ENCODE data around the gene GP9. TPM values are rescaled to one million over a fixed set of nuclear protein-coding genes. Genes with fewer than 3 reads are reported as not detected.

GP9 gene
- polyA plus RNA-seq, 1 donor from 2014 or later: not detected

DNA sequence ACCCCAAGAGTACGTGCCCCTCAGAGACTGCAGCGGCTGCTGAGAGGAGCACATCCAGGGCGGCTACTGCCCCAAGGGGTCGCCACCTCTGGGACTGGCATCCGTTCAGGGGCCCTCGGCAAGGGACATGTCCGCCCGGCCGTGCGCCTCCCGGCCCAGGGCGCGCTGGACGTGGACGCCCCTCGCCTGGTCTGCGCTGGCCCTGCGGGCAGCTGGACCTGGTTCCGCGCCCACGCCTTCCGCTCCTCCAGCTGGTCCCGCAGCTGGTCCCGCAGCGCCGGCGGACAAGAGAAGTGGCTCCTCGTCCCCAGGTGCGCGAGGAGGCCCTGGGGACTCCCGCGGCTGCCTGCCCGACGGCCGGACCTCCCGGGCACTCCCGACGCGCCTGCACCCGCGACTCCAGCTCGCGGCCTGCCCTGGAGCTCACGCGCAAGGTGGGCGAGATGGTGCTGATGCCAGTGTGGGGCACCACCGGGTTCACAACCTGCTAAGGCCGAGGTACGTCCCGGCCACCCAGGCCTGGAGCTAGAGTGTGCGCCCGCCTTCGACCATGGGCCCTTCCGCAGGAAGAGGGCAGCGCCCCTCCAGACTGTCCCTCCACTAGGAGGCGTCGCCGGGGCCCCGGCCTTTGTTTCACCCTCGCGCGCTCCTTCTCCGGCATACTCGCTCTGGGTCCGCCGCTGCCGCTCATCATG, 14.4 kb upstream of the GP9 start:
- Histone ChIP-seq H3K4me3 (ENCODE audit: low read length) (no peak overlapping the region), H4K20me1 (ENCODE audit: insufficient read depth) (no peaks in the 10 kb centered on the region), H3K9ac (ENCODE audit: low read length) (no peak overlapping the region), H3K9me2 (ENCODE audit: insufficient read depth, low read length) (no peaks in the 10 kb centered on the region), H3K79me2 (replicated peaks; ENCODE audit: insufficient read depth, low read length) (no peaks in the 10 kb centered on the region), H3K4me2 (ENCODE audit: low read length) (no peak overlapping the region), H3K27me3 (ENCODE audit: insufficient read depth, low read depth, low read length) (no peaks in the 10 kb centered on the region), H3F3A (ENCODE audit: insufficient read depth, low read length, poor library complexity, severe bottlenecking) (no peaks in the 10 kb centered on the region), H3K9me3 (ENCODE audit: low read length) (no peaks in the 10 kb centered on the region), H3K27ac (ENCODE audit: low read length) (no peak overlapping the region), H3K36me3 (ENCODE audit: insufficient read depth, low read length) (no peaks in the 10 kb centered on the region), H2AFZ (ENCODE audit: low read depth, low read length) (no peak overlapping the region)
- TF ChIP-seq TAF1 (IDR thresholded peaks at IDR 0.05; ENCODE audit: low read depth): no peak
- TF ChIP-seq, protein P1, sequence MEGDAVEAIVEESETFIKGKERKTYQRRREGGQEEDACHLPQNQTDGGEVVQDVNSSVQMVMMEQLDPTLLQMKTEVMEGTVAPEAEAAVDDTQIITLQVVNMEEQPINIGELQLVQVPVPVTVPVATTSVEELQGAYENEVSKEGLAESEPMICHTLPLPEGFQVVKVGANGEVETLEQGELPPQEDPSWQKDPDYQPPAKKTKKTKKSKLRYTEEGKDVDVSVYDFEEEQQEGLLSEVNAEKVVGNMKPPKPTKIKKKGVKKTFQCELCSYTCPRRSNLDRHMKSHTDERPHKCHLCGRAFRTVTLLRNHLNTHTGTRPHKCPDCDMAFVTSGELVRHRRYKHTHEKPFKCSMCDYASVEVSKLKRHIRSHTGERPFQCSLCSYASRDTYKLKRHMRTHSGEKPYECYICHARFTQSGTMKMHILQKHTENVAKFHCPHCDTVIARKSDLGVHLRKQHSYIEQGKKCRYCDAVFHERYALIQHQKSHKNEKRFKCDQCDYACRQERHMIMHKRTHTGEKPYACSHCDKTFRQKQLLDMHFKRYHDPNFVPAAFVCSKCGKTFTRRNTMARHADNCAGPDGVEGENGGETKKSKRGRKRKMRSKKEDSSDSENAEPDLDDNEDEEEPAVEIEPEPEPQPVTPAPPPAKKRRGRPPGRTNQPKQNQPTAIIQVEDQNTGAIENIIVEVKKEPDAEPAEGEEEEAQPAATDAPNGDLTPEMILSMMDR (IDR thresholded peaks at IDR 0.05; ENCODE audit: poor library complexity, severe bottlenecking): no peak
- TF ChIP-seq EZH2 (IDR thresholded peaks at IDR 0.05; ENCODE audit: borderline replicate concordance, insufficient read depth, low read length, poor library complexity, severe bottlenecking): no peak
- no peak for TF ChIP-seq EP300 (conservative IDR thresholded peaks at IDR 0.05; ENCODE audit: poor library complexity, severe bottlenecking)
- TF ChIP-seq, protein P2, sequence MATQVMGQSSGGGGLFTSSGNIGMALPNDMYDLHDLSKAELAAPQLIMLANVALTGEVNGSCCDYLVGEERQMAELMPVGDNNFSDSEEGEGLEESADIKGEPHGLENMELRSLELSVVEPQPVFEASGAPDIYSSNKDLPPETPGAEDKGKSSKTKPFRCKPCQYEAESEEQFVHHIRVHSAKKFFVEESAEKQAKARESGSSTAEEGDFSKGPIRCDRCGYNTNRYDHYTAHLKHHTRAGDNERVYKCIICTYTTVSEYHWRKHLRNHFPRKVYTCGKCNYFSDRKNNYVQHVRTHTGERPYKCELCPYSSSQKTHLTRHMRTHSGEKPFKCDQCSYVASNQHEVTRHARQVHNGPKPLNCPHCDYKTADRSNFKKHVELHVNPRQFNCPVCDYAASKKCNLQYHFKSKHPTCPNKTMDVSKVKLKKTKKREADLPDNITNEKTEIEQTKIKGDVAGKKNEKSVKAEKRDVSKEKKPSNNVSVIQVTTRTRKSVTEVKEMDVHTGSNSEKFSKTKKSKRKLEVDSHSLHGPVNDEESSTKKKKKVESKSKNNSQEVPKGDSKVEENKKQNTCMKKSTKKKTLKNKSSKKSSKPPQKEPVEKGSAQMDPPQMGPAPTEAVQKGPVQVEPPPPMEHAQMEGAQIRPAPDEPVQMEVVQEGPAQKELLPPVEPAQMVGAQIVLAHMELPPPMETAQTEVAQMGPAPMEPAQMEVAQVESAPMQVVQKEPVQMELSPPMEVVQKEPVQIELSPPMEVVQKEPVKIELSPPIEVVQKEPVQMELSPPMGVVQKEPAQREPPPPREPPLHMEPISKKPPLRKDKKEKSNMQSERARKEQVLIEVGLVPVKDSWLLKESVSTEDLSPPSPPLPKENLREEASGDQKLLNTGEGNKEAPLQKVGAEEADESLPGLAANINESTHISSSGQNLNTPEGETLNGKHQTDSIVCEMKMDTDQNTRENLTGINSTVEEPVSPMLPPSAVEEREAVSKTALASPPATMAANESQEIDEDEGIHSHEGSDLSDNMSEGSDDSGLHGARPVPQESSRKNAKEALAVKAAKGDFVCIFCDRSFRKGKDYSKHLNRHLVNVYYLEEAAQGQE (IDR thresholded peaks at IDR 0.05; ENCODE audit: borderline replicate concordance): no peak
- no peak for TF ChIP-seq RAD21 (conservative IDR thresholded peaks at IDR 0.05)
- TF ChIP-seq SMC3 (conservative IDR thresholded peaks at IDR 0.05; ENCODE audit: poor library complexity): no peak
- no peak for TF ChIP-seq MXI1 (conservative IDR thresholded peaks at IDR 0.05; ENCODE audit: poor library complexity, severe bottlenecking)
- TF ChIP-seq POLR2AphosphoS5 (IDR thresholded peaks at IDR 0.05): no peak

- H4K20me1 ChIP-seq (ENCODE audit: insufficient read depth): no peaks in the 10 kb centered on the region
- H2AFZ ChIP-seq (ENCODE audit: low read depth, low read length): no peak overlapping the region
- no peak overlapping the region for H3K27ac ChIP-seq (ENCODE audit: low read length)
- no peaks in the 10 kb centered on the region for H3K27me3 ChIP-seq (ENCODE audit: insufficient read depth, low read depth, low read length)
- H3F3A ChIP-seq (ENCODE audit: insufficient read depth, low read length, poor library complexity, severe bottlenecking): no peaks in the 10 kb centered on the region
- no peaks in the 10 kb centered on the region for H3K36me3 ChIP-seq (ENCODE audit: insufficient read depth, low read length)
- TF ChIP-seq RAD21 (conservative IDR thresholded peaks at IDR 0.05) (no peak), MXI1 (conservative IDR thresholded peaks at IDR 0.05; ENCODE audit: poor library complexity, severe bottlenecking) (no peak), TAF1 (IDR thresholded peaks at IDR 0.05; ENCODE audit: low read depth) (no peak), EP300 (conservative IDR thresholded peaks at IDR 0.05; ENCODE audit: poor library complexity, severe bottlenecking) (no peak), EZH2 (IDR thresholded peaks at IDR 0.05; ENCODE audit: borderline replicate concordance, insufficient read depth, low read length, poor library complexity, severe bottlenecking) (no peak), POLR2AphosphoS5 (IDR thresholded peaks at IDR 0.05) (no peak)
- no peak overlapping the region for H3K4me2 ChIP-seq (ENCODE audit: low read length)
- H3K9me2 ChIP-seq (ENCODE audit: insufficient read depth, low read length): no peaks in the 10 kb centered on the region
- H3K9me3 ChIP-seq (ENCODE audit: low read length): no peaks in the 10 kb centered on the region
- H3K4me3 ChIP-seq (ENCODE audit: low read length): no peak overlapping the region
- no peaks in the 10 kb centered on the region for H3K79me2 ChIP-seq (replicated peaks; ENCODE audit: insufficient read depth, low read length)
- H3K9ac ChIP-seq (ENCODE audit: low read length): no peak overlapping the region
These were observed 13.6 kb upstream of the GP9 start for GRCh38 chr3:129046732-129047552.
